Anterior cingulate cortex (tissue), 58 donors: ENCODE measurements around the gene TGFBR3.

ENCODE experiments used
- DNase-seq, 58 donors: peaks; one replicate each; lab custom pipeline; 2025; lab: John Stamatoyannopoulos, UW

TGFBR3 gene

DNA sequence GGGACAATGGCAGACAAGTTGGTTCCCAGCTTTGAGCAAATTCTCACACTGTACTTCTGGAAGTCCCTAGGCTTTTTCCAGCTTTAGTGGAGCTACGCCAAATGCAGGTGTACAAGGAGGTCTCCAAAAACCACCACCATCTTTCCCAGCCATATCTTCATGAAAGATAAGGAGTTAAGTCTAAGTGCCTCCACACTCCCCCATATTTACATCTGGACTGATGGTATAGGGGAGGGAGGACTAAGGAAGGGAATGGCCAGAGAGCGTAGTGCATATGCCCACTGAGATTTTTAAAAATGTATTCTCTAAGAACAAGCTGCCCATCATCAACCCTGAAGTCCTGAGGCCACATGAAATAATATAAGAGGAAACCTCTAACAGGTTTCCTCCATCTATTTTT, 161.3 kb downstream of the TGFBR3 start:
- no peak for DNase-seq

DNA sequence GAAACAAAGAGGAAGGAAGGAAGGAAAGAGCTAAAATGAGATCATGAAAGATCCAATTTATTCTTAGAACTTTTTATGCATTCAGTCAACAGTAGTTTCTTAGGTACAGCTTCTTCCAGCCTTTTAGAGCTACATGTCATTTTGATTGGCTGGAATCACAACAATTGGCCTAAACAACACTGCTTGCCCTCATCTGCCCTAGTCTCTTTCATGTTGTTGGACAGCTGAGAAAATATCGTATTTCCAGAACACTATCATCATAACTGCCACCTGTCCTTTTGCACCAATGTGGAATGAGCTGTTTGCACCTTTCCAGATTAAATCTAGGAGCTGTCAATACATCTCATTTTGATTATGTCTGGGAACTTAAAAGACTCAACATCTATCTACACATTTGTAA, 161.7 kb downstream of the TGFBR3 start:
- no peak for DNase-seq

DNA sequence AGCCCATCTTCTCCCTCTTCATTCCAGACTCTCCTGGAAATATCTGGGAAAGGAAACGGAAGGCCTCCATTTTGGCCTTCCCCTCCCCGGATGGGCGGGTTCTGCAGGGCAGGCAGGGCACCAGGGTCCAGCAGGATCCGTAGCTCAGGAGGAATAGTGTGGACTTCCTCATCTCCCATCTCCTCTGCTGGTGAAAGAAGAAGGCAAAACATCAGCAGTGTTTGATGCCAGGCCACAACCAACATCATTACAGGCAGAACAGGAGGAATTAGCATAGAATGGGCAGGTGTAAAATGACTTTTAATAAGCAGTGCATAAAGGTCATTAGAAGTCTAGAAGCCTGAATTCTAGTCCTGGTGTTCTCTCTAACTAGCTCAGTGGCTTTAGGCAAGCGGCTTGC, 165.9 kb downstream of the TGFBR3 start:
- no peak for DNase-seq

DNA sequence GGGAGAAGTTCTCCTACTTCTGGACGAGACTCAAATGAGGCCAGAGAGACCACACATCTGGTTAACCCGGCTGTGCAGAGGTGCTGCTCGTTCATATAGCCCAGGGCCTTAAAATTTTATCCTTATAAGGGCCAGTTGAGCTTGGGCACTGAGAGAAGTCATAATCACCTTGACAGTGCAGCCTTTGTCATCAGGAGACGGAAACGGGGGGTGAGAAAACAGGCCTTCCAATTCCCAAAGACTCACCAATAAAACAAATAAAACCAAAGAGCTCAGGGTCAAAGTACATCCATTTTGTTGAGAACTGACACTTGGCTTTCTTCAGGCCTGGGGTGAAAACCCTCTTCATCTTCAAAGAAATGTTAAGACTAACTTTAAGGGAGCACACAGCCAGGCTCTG, 167.1 kb downstream of the TGFBR3 start:
- DNase-seq: no peak

DNA sequence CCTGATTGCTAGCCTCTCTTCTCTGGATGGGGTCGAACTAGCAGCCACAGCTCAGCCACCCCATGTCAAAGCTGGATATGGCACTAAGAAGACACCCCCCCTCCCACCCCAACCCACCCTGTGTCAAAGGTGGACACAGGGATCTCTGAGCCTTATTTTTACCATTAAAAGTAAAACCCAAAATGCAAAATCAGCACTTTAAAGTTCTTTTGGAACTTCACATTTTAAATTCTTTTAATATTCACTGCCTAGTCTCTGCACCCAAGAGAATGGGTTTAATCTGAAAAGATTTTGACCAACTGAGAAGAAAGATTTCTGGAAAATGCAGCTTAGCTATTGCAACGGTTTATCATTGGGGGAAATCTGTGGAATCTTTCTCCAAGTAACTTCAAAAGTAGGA, 167.6 kb downstream of the TGFBR3 start:
- no peak for DNase-seq

DNA sequence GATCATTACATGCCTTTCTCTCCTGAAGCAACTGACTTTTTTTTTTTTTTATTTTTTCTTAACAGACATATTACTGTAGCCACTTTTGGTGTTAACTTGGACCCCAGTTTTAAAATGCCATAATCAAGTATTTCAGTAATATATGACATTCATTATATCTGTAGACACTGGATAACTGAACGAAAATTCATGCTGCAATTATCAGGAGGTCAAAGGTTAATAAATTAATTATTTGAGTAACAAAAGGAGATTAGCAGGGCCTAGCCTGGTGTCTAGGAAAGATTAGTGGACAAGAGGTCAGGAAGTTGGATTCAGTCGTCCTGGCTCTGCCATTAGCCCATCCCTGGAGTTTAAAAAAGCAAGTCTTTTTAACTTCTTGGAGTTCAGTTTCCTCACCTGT, 168.1 kb downstream of the TGFBR3 start:
- DNase-seq: no peak

DNA sequence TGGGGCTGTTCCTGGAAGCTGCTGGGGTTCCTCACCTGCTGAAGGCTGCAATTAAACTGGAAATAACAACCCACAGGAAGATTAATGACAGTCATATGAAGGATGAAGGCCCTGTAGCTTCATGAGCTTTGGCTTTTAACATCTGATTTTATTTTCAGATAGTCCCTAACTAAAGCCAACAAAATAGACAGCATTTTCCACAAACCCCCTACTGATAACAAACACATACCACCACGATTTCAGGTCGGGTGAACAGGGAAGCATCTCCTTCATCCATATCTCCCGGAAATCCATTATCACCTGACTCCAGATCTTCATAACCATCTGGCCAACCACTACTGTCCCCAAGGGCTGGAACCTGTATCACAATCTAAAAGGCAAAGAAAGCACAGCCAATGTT, 169.6 kb downstream of the TGFBR3 start:
- DNase-seq: no peak

DNA sequence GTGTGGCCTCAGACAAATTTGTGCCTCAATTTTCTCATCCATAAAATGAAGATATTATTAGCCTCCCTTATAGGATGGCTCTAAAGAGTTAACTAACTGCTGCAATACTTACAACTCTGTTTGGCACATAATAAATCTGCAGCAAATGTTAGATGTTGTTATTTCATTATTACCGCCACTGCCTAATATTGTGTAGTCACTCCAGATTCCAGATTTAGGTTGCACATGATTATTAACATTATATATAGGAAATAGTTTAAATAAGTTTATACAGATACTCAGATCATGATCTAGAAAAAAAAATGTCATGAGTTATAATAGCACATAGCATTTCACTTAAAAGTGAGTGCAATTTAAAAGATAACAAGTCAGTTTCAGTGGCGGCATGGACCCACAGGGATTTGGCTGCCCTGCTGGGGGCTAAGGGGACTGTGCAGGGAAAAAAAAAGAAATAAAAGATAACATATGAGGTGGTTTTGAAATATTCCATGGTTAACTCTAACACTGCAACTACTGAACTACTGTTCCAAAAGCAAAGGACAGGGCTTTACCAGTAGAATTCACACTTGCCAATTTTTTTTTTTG, 170.4 kb downstream of the TGFBR3 start:
- no peak for DNase-seq

DNA sequence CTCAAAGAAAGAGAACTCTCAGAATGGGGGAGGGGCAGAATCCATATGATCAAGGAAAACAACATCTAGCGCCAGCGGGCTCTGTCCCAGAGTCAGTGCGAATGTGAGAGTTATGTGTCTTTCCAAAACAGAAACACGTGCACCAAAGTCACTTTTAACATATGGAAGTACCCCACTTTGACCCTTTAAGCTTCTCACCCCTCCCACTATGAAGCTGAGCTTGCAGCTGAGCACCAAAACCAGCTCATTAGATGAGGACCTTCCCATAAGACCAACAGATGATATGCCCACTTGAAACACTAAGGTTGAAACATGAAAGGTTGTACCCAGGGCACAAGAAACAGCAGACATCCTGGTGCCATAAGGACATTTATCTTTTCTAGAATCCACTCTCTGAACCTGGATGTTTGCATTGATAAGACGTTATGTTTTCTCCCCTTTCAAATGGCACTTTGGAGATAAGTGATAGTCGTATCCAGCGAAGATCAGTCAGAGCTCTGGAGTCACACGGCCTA, 171.0 kb downstream of the TGFBR3 start:
- DNase-seq: no peak

DNA sequence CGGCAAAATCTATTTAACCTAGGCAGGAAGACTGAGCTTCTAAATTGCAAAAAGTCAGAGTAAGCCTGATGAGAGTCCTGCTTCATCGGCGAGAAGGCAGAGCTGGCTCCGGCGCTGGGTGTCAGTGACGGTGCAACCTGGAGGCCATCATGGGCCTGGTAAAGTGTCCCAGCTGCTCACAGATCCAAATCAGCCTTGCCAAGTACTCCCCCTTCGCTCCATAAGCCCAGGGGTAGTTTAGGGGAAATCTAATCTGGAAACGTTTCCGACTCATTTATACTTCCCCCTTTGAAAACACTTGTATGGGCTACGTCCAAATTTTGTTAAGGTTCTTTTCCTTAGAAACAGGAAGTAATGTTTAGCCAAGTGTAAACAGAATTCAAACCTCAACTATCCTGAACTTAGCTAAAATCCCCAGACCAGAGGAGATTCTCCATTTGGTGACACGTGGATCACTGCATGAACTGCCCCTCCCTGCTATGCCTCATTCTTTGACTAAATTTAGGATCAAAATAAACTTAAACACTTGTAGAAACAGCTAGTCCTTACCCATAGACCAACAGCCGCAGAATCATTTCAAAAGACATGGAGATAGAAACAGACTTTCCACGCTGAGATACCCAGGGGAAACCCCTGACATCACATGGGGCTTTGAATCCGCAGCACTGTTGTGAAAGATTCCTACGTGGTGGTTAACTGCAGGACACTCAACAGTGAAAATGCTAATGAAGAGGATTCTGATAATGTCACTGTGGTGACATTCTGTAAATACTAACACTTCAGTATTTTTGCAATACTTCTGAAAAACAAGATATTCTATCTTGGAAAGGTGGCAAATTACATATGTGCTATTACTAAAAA, 172.7 kb downstream of the TGFBR3 start:
- no peak for DNase-seq

DNA sequence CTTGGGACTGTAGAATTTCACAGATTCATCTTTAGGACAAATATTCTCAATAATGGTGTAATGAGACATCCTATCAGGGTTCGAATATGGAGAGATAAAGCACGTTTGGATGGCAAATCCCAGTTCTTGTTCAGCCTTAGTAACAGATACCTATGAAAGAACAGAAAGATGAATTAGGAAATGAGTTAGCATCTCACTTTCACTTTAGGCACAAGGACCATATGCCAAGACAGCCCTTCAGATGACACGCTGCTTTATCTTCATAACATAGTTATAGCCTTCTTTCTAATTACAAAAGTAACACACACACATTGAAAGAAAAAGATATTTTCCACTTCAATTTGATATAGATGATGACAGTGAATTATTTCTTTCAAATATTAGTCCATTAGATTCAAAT, 173.6 kb downstream of the TGFBR3 start:
- DNase-seq: no peak

DNA sequence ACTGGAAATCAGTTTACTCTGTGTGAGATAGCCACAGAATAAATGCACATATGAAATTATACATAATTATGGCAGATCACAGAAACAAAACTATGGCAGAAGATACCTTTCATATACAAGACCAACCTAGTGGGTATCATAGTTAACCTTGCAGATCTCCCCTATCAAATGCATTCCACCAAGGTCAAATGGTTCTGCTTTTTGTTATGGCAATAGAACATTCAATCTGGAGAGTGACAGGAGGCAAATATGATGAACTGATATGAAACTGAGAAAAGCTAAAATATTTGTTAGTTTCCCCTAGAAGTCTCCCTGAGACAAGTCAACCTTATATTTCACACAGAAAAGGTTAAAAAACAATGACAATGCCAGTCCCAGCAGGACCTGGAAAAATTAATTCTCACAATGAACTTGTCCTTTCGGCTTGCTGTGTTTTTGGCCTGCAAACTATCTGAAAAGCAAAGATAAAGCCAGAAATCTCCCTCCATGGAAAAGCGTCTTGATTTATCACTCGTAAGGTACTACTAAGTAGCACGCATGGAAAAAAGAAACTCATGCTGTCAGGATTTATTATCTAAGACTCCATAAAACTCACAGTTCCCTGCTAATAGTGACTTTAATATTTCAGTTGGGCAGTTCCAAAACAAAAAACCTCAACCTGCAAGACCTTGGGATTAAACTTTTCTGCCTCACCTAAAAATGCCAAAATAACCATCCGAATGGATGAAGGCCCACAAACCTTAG, 174.3 kb downstream of the TGFBR3 start:
- no peak for DNase-seq

DNA sequence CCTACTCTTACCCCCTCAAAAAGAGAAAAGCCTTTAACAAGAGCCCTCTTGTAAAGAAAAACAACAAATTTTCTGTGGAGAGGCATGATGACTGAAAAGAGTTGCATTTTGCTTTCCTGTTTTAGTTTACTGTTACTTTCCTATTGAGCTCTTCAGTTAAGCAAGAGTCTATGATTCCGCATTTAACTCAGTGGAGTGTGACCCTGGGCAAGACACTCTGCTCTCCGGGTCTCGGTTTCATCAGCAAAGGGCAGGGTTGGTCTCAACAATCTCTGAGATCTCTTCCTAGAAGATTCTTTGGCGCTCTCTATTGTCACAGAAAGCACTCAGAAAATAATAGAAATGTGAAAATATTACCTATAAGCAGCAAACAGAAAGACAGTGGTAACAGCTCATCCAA, 175.7 kb downstream of the TGFBR3 start:
- DNase-seq: no peak

DNA sequence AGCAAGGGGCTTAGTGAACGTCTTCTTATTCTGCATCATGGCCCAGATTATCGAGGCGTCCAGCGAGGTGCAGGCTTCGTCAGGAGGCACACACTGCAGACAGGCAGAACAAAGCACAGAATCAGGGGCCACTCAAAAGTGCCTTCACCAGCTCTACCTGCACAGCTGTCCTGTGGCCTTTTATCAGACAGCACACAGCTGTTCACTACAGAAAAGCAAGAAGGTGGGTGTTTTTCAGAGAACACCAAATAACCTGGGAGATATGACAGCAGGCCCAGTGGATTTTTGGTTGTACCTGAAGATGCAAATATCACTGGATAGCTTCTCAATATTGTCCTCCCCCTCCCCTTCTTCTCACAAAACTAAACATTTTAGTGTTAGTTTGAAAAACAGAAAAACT, 177.3 kb downstream of the TGFBR3 start:
- no peak for DNase-seq

DNA sequence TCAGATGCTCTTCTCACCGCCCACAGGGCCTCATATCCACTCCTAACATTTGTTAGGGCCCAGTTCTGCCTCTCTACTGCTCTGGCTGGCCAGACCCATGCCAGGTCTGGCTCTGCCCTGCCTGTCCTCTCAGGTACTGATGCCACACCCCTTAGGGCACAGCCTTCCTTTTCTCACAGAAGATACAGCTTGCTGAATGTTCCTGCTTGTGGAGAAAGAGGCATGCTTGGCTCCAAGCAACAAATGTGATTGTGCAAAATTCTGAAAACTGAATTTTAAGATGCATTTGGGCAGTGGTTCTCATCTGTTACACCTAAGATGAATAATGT, 178.1 kb downstream of the TGFBR3 start:
- no peak for DNase-seq

DNA sequence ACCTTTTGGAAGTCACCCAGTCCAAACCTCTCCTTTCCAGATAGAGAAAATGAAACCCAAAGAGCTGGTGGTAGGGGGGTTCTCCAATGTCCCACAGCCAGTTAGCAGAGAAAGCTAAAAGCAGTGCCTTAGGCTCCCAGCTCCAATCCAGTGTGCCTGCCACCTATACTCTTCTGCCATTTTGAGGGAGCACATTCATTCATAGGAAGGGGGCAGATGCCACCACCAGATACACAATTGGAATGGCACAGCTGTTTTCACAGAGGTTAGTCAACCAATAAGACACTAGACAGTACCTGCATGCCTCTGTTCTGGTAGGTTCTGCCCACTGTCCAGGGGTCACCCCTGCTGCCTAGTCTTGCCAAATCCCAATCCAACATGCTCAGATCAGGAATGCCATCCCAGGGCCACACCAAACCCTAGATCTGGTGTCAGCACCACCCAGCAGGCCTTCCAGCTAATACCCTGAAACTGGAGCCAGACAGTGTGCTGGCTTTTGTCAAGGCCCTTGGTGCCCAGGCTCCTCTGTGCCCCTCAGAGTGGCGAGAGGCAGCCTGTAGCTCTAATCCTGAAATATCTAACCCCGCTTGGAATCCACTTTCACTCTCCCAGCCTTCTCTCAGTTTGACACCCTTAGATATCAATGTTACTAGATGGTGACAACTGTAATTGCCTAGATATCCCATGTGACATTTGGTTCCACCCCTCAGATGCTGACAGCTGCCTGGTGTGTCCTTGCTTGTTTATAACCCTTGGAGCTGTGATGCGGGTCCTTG, 178.6 kb downstream of the TGFBR3 start:
- DNase-seq: no peak

DNA sequence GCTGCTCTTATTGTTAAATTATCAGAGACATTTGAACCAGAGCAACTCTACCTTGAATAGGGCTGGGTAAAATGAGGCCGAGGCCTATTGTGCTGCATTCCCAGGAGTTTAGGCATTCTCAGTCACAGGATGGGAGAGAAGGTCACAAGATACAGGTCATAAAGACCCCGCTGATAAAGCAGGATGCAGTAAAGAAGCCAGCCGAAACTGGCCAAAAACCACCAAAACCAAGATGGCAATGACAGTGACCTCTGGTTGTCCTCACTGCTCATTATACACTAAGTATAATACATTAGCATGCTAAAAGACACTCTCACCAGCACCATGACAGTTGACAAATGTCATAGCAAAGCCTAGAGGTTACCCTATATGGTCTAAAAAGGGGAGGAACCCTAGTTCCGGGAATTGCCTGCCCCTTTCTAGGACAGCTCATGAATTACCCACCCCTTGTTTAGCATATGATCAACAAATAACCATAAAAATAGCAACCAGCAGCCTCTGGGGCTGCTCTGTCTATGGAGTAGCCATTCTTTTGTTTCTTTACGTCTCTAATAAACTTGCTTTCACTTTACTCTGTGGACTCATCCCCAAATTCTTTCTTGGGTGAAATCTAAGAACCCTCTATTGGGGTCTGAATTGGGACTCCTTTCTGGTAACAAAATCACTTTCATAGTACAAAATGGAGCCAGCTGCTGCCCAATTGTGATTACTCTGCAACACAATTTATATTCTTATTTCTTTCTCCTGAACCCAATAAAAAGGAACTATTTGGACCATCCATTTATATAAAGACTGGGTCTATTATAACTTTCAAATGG, 179.6 kb downstream of the TGFBR3 start:
- DNase-seq: no peak

DNA sequence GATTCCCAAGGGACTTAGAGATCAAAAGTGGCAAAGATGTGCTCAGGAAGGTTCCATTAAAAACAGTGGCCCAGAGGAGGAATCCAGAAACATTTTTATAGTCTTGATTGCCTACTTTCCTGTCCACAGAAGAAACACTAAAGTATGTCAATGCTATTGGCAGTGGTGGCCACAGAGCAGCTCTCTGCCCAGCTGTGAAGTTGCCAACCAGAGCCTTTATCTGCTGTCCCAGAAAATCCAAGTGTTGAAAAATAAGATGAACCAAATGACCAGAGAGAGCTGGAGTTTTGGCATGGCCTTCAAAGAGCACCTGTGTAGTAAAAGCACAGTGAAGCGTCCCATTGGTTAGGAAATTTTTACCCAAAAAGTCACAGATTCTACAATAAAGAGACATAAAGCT, 181.2 kb downstream of the TGFBR3 start:
- no peak for DNase-seq

DNA sequence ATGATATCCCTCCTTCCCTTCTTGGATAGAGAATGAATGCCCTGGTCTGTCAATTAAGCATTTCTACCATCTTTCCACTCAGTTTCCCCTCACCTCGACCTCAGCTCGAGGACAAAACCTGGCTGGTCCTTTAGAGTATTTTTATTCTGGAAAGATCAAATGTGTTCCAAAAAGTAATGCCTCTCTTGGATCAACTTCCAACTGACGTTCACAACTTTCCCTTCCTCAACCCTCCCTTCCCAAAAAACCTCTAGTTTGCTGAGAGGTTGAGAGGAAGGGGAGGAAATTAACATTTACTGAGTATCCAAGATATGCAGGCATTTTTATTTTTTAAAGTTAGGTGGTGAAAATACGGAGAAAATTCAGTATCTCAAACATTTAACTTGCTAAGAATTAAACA, 182.9 kb downstream of the TGFBR3 start:
- DNase-seq: no peak

DNA sequence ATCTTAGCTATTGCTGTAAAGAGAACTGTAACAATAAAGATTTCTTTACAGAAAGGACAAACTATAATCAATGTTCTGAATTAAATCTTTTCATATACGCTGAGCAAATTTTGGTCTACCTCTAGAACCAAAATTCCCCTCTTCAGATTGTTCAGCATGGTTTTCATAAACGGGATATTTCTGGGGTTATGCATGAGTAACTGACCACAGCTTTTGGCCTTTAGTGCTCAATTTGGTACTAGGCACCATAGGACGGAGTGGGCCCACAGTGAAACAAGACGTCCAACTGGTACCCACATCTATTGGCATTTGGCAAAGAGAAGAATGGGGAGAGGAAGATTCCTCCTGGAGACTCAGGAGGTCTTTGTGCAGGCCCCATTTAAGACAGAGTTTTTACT, 184.5 kb downstream of the TGFBR3 start:
- no peak for DNase-seq
